OCI-LY1 (cell line): ENCODE data around the gene CACNG5.

Source experiments
- H2AFZ ChIP-seq: fragments of 200-600 bp; sonication (generic), shearing (Covaris generic); 2 replicates; pipeline ENCODE4 v1.6.0; 2014; ENCODE audit warnings: antibody characterized with exemption, mild to moderate bottlenecking, low read length
- H3F3A ChIP-seq: fragments of 200-600 bp; sonication (generic), shearing (Covaris generic); 2 replicates; pipeline ENCODE4 v1.6.0; 2014; ENCODE audit warnings: mild to moderate bottlenecking, antibody characterized with exemption, low read length, moderate library complexity; ENCODE audit not compliant: insufficient read depth
- H3K27ac ChIP-seq: fragments of 200-600 bp; sonication (generic); 2 replicates; pipeline ENCODE4 v1.5.1; 2014; ENCODE audit warnings: low read length, mixed run types, mild to moderate bottlenecking, low read depth; ENCODE audit not compliant: poor library complexity, severe bottlenecking
- H3K27me3 ChIP-seq: fragments of 200-600 bp; sonication (generic); 2 replicates; pipeline ENCODE4 v1.6.0; 2014; ENCODE audit warnings: antibody characterized with exemption, mild to moderate bottlenecking, low read length, moderate library complexity; ENCODE audit not compliant: insufficient read depth
- H3K36me3 ChIP-seq: fragments of 200-600 bp; sonication (generic); 2 replicates; pipeline ENCODE4 v1.6.1; 2014; ENCODE audit warnings: mild to moderate bottlenecking, antibody characterized with exemption, low read length, moderate library complexity, mixed read lengths; ENCODE audit not compliant: insufficient read depth
- H3K4me1 ChIP-seq: fragments of 200-600 bp; sonication (generic); 2 replicates; pipeline ENCODE4 v1.5.1; 2014; ENCODE audit warnings: mild to moderate bottlenecking, low read length, moderate library complexity; ENCODE audit not compliant: insufficient read depth, severe bottlenecking
- H3K4me2 ChIP-seq: fragments of 200-600 bp; sonication (generic), shearing (Covaris generic); 2 replicates; pipeline ENCODE4 v1.6.1; 2014; ENCODE audit warnings: low read length
- H3K4me3 ChIP-seq: fragments of 200-600 bp; sonication (generic); 2 replicates; pipeline ENCODE4 v1.5.1; 2014; ENCODE audit warnings: low read length, low read depth, mild to moderate bottlenecking, mixed read lengths; ENCODE audit not compliant: poor library complexity, severe bottlenecking
- H3K79me2 ChIP-seq: fragments of 200-600 bp; shearing (Covaris generic); 2 replicates; pipeline ENCODE4 v1.6.1; 2016; ENCODE audit warnings: mixed run types, low read length, mixed read lengths; ENCODE audit not compliant: insufficient read depth
- H3K9ac ChIP-seq: fragments of 200-600 bp; sonication (generic), shearing (Covaris generic); 2 replicates; pipeline ENCODE4 v1.6.1; 2014; ENCODE audit warnings: mild to moderate bottlenecking, low read length, mixed read lengths
- H3K9me2 ChIP-seq: fragments of 200-600 bp; sonication (generic), shearing (Covaris generic); 2 replicates; pipeline ENCODE4 v1.6.1; 2014; ENCODE audit warnings: low read depth, mild to moderate bottlenecking, low read length, mixed read lengths
- H3K9me3 ChIP-seq: fragments of 200-600 bp; shearing (Covaris generic); 2 replicates; pipeline ENCODE4 v1.6.1; 2014; ENCODE audit warnings: low read length, mixed read lengths
- H4K20me1 ChIP-seq: fragments of 200-600 bp; sonication (generic), shearing (Covaris generic); 2 replicates; pipeline ENCODE4 v1.6.0; 2016; ENCODE audit warnings: mild to moderate bottlenecking, low read length; ENCODE audit not compliant: insufficient read depth
- EZH2 ChIP-seq: fragments of 200-600 bp; sonication (generic), shearing (Covaris generic); IDR thresholded peaks from 2 replicates; pipeline ENCODE4 v1.8.0; 2017; ENCODE audit warnings: borderline replicate concordance, mixed run types, mild to moderate bottlenecking, antibody characterized with exemption, low read length, moderate library complexity, mixed read lengths
- TF ChIP-seq, protein P1 (sequence below): fragments of 200-600 bp; sonication (generic), shearing (Covaris generic); IDR thresholded peaks from 2 replicates; pipeline ENCODE4 v1.5.1; 2017; ENCODE audit warnings: mild to moderate bottlenecking, antibody characterized with exemption, low read length, moderate library complexity, mixed read lengths

Gene CACNG5

GRCh38 chr17:66835476-66835875 lies 559 bp downstream of the CACNG5 start:
- Histone ChIP-seq H3K9me2 (no peaks in the 10 kb centered on the region), H3K4me3 (no peak overlapping the region), H3K27me3 (peaks cover 12% of the 10 kb centered on the region; the same call in 1 of the 2 replicates), H3F3A (no peaks in the 10 kb centered on the region), H3K9ac (no peak overlapping the region), H3K9me3 (no peaks in the 10 kb centered on the region), H3K27ac (no peak overlapping the region), H3K36me3 (no peaks in the 10 kb centered on the region), H3K4me1 (peaks cover 7% of the 10 kb centered on the region), H3K4me2 (no peak overlapping the region), H3K79me2 (no peaks in the 10 kb centered on the region), H2AFZ (no peak overlapping the region), H4K20me1 (no peaks in the 10 kb centered on the region)
- TF ChIP-seq, protein P1, sequence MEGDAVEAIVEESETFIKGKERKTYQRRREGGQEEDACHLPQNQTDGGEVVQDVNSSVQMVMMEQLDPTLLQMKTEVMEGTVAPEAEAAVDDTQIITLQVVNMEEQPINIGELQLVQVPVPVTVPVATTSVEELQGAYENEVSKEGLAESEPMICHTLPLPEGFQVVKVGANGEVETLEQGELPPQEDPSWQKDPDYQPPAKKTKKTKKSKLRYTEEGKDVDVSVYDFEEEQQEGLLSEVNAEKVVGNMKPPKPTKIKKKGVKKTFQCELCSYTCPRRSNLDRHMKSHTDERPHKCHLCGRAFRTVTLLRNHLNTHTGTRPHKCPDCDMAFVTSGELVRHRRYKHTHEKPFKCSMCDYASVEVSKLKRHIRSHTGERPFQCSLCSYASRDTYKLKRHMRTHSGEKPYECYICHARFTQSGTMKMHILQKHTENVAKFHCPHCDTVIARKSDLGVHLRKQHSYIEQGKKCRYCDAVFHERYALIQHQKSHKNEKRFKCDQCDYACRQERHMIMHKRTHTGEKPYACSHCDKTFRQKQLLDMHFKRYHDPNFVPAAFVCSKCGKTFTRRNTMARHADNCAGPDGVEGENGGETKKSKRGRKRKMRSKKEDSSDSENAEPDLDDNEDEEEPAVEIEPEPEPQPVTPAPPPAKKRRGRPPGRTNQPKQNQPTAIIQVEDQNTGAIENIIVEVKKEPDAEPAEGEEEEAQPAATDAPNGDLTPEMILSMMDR = no peak
- no peak for TF ChIP-seq EZH2

DNA sequence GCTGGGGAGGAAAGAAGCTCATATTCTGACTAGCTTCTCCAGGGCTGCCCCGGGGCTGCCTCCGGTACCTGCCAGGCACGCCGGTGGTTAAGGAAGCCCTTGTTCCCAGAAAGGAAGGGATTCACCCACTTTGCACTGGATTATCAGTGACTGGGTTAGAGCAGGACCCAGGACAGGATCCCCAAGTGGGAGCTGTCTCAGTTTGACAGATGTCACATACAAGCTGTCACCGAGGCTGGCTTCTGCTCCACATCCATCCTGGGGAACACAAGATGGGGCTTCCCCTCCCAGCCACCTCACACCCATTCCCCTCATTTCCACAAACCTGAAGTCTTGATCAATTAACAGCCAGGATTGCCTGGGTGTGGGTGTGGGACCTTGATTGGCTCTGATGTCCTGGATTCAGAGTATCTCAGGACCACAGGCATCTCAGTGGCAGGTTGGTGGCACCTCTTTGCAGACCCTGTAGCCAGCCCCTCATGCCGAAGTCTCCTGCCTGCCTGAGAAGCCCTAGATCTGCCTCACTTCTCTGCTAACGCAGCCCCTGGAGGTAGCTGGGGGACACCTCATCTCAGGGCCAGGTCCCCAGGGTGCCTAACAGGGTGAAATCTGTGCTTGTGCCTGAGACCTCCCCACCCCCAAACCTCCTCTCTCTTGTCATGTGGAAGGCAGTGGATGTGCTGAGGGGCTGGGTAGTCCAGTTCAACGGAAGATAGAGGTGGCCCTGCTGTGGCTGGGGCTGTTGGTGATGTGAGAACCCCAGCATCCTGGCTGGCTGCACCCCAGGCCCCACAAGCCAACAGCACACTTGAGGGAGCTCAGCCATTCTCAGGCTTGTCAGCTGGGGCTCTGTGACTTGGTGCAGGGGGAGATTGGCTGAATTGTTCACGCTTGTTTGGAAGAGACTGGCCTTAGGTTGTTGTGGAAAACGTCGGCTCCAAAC lies 1.4 kb downstream of the CACNG5 start:
- Histone ChIP-seq H3F3A (no peaks in the 10 kb centered on the region), H2AFZ (no peak overlapping the region), H3K36me3 (no peaks in the 10 kb centered on the region), H3K79me2 (no peaks in the 10 kb centered on the region), H3K27me3 (peaks cover 12% of the 10 kb centered on the region; the same call in 1 of the 2 replicates), H3K9me2 (no peaks in the 10 kb centered on the region), H3K4me2 (no peak overlapping the region), H4K20me1 (no peaks in the 10 kb centered on the region), H3K9me3 (no peaks in the 10 kb centered on the region), H3K4me3 (no peak overlapping the region), H3K27ac (no peak overlapping the region), H3K4me1 (peaks cover 7% of the 10 kb centered on the region), H3K9ac (no peak overlapping the region)
- TF ChIP-seq, protein P1 = no peak
- TF ChIP-seq EZH2 = no peak

DNA sequence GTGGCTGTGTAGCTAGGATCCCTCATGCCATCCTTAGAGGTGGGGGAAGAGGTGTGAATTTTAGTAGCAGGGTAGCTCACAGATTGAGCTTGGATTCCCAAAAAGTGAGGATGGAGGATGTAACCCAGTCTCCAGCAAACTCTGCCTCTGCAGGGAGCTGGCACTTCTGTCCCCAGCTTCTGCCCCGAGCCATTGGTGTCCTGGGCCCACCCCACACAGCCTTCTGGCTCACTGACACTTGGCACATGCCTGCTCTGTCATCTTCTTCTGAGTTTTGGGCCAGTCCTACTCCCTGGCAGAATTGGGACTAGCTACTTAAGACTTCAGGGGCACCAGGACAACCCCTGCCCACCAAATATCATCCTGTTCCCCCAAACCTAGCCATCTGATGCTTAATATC lies 2.3 kb downstream of the CACNG5 start:
- no peak overlapping the region for H3K4me3 ChIP-seq

More for the DNA sequence above, 2.3 kb downstream of the CACNG5 start:
- Histone ChIP-seq H3K4me2 (no peak overlapping the region), H3K4me1 (peaks cover 7% of the 10 kb centered on the region), H3K9ac (no peak overlapping the region), H3K9me2 (no peaks in the 10 kb centered on the region), H3K27ac (no peak overlapping the region), H3K79me2 (no peaks in the 10 kb centered on the region), H4K20me1 (no peaks in the 10 kb centered on the region), H3K9me3 (no peaks in the 10 kb centered on the region), H2AFZ (no peak overlapping the region), H3K27me3 (peaks cover 12% of the 10 kb centered on the region; the same call in 1 of the 2 replicates), H3K36me3 (no peaks in the 10 kb centered on the region), H3F3A (no peaks in the 10 kb centered on the region)
- TF ChIP-seq EZH2 = no peak
- TF ChIP-seq, protein P1 = no peak
